Peyer's patch (tissue), 4 donors: ENCODE results near the gene PAPOLB. TPM values are rescaled to one million over a fixed set of nuclear protein-coding genes. Genes with fewer than 3 reads are reported as not detected.

ENCODE experiments used
- DNase-seq, 3 donors: peaks; one replicate each; pipeline ENCODE4 v3.0.0-alpha.2; 2017 to 2019
- H3K27ac ChIP-seq, 4 donors: fragments of 200-600 bp; sonication (generic); one replicate each; pipeline ENCODE4 v1.5.1; 2016 to 2019
- H3K27me3 ChIP-seq, 2 donors: fragments of 200-600 bp; sonication (generic); one replicate each; pipeline ENCODE4 v1.5.1; 2019
- H3K36me3 ChIP-seq, 3 donors: fragments of 200-600 bp; sonication (generic); one replicate each; pipeline ENCODE4 v1.5.1; 2016 to 2019
- H3K4me1 ChIP-seq, 4 donors: fragments of 200-600 bp; sonication (generic); one replicate each; pipeline ENCODE4 v1.5.1; 2016 to 2019
- H3K4me3 ChIP-seq, 4 donors: fragments of 200-600 bp; sonication (generic); 1 replicate in 3 of 4; 2 replicates in 1 of 4; pipeline ENCODE4 v1.5.1; 2016 to 2019; ENCODE audit warnings: mild to moderate bottlenecking in 1 of 4
- H3K9me3 ChIP-seq, 4 donors: fragments of 200-600 bp; sonication (generic); one replicate each; pipeline ENCODE4 v1.5.1; 2016 to 2019; ENCODE audit warnings: mild to moderate bottlenecking in 1 of 4
- POLR2A ChIP-seq, 2 donors: fragments of 450-650 bp; IDR thresholded peaks; one replicate each; pipeline ENCODE4 v1.5.1; 2017; ENCODE audit warnings: antibody characterized with exemption in 2 of 2, mild to moderate bottlenecking in 2 of 2, moderate library complexity in 2 of 2
- total RNA-seq, 4 donors: library from RNA; depleted of rRNA; stranded (reverse); fragments of >200 nt; gene quantifications; one replicate each; pipeline ENCODE4 v1.1.0, GENCODE V29; 2016
- TF ChIP-seq, protein P1 (sequence below), 6 experiments: fragments of 450-650 bp in 4 of 6; fragments of 200-600 bp in 2 of 6; sonication (generic) in 1 of 6; IDR thresholded peaks; one replicate each; pipeline ENCODE4 v1.5.1; 2017 to 2019; ENCODE audit warnings: antibody characterized with exemption in 6 of 6, mild to moderate bottlenecking in 3 of 6, moderate library complexity in 1 of 6

Gene PAPOLB
- total RNA-seq, 4 donors from 2014 or later: not detected

DNA sequence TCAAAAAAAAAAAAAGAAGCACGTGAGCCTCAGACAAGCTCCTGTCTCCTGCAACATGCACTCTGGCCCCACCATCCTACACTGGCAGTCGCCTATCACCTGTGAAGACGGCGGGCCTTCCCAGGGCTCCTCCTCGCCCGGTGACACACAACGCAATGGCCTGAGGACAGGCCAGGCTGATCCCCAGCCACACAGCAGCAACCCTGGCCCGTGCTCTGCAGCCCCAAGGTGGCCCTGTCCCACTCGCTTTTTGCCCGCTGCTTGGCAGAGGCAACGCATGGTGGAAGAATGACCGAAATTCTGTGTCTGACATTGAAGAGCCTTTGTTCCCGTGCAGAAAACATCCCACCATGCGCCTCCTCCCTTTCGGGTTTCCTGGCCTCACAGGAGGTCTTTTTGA lies 13.6 kb upstream of the PAPOLB start:
- no peaks in the 10 kb centered on the region for H3K9me3 ChIP-seq
- no peak overlapping the region for H3K27ac ChIP-seq
- H3K4me3 ChIP-seq: no peak overlapping the region
- DNase-seq: no peak
- H3K4me1 ChIP-seq: no peaks in the 10 kb centered on the region
- H3K36me3 ChIP-seq: no peaks in the 10 kb centered on the region
- TF ChIP-seq, protein P1, sequence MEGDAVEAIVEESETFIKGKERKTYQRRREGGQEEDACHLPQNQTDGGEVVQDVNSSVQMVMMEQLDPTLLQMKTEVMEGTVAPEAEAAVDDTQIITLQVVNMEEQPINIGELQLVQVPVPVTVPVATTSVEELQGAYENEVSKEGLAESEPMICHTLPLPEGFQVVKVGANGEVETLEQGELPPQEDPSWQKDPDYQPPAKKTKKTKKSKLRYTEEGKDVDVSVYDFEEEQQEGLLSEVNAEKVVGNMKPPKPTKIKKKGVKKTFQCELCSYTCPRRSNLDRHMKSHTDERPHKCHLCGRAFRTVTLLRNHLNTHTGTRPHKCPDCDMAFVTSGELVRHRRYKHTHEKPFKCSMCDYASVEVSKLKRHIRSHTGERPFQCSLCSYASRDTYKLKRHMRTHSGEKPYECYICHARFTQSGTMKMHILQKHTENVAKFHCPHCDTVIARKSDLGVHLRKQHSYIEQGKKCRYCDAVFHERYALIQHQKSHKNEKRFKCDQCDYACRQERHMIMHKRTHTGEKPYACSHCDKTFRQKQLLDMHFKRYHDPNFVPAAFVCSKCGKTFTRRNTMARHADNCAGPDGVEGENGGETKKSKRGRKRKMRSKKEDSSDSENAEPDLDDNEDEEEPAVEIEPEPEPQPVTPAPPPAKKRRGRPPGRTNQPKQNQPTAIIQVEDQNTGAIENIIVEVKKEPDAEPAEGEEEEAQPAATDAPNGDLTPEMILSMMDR (IDR thresholded peaks at IDR 0.05): no peak
- no peak for TF ChIP-seq POLR2A (IDR thresholded peaks at IDR 0.05)
- no peaks in the 10 kb centered on the region for H3K27me3 ChIP-seq

DNA sequence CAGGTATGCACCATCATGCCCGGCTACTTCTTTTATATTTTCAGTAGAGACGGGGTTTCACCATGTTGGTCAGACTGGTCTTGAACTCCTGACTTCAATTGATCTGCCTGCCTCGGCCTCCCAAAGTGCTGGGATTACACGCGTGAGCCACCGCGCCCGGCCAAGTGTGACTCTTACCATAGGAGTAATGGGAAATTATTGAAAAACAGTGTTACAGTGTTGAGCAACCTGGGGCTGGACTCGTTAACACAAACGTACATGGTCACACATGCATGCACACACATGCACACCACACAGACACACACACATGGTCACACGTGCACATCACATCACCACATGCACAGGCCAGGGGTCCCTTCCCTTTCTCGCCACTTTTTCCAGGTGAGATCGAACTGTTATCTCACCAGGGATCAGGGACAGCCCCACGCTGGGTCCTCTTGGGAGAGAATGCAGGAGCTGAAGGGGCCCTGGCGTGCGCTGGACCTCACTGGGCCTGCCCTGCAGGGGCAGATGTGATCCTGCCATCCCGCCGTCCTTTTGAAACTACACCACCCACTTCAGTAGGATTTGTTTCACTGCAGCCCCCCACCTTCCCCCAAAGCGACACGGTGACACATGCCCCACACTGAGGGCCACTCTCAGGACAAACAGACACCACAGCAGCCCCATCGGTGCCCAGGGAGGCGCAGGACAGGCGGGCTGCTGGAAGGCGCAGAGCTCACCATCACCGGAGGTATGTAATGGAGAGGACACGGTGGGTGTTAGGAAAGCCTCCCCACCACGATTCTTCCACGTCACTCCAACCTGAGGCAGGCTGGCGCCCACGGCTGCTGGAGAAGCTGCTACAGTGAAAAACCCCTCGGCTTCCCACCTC lies 11.5 kb upstream of the PAPOLB start:
- TF ChIP-seq, protein P1 (IDR thresholded peaks at IDR 0.05): no peak
- TF ChIP-seq POLR2A (IDR thresholded peaks at IDR 0.05): no peak
- H3K4me3 ChIP-seq: no peak overlapping the region
- no peak for DNase-seq
- H3K36me3 ChIP-seq: no peaks in the 10 kb centered on the region
- no peaks in the 10 kb centered on the region for H3K9me3 ChIP-seq
- H3K27ac ChIP-seq: no peak overlapping the region
- H3K4me1 ChIP-seq: no peaks in the 10 kb centered on the region
- no peaks in the 10 kb centered on the region for H3K27me3 ChIP-seq

DNA sequence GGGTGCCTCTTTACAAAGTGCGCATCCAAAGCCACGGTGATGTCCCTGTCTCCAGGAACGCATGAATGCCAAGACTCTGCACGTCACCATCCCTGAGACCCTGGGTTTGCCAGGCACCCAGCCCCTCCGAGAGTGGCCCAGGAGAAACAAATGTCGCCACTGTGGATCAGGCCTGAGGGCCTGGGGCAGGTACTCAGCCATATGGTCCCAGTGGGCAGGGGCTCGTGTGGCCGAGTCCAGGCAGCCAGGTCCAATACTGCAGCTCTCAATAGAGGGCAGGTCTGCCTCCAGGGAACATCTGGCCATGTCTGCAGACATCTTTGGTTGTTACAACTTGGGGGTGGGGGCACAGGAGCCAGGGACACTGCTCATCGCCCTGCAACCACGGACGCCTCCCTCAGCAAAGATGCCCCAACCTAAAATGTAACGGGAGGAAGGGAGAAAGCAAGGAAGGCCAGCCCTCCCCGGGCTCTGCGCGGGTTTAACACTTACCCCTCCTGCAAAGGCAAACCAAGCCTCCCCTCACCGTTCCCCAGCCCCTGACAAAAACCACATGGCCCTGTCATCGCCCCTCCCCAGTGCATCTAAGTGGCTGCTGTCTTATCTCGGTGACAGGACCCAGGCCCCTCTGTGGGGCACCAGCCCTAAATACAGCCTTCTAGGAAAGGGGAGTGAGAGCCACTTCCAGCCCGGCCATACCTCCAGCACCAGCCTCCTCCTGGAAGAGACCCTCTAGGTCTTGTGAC lies 10.3 kb upstream of the PAPOLB start:
- TF ChIP-seq, protein P1 (IDR thresholded peaks at IDR 0.05): no peak
- no peak for TF ChIP-seq POLR2A (IDR thresholded peaks at IDR 0.05)
- Histone ChIP-seq H3K36me3 (no peaks in the 10 kb centered on the region), H3K27ac (no peak overlapping the region), H3K4me1 (no peaks in the 10 kb centered on the region), H3K27me3 (no peaks in the 10 kb centered on the region), H3K4me3 (no peak overlapping the region), H3K9me3 (peaks cover 0 to 3% (median 0%) of the 10 kb centered on the region in 4 donors)
- DNase-seq: no peak

DNA sequence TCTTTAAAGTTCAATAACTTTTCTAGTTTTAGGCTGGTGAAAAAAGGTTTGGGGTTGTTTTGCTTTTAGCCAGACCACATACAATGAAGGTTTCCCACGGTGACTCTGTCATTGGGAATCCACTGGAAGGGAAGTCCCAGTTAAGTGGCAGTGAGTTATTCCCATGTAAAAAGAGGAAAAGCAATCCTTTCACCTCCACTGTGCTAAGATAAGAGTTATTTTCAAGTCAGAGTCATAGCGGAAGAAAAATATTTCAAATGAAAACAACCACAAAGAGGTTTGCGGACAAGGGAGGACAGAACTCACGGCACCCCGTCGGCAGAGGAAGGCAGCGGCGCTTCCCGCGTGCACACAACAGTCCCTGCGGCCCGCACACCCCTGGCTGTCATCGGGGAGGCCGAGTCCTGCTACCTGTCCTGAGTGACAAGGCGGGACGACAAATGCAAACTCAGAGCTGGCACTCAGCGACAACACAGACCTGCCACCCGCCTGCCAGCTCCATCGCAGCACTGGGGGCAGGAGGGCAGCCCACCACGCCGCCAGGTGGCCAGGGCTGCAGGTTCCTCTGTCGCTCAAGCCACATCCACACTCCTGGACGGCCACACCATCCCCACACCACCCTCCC lies 9.3 kb upstream of the PAPOLB start:
- peak in 1 of 3 donors; percentile 19 for DNase-seq
- Histone ChIP-seq H3K36me3 (no peaks in the 10 kb centered on the region), H3K27me3 (no peaks in the 10 kb centered on the region), H3K4me3 (no peak overlapping the region), H3K9me3 (peaks cover 0 to 3% (median 0%) of the 10 kb centered on the region in 4 donors), H3K27ac (no peak overlapping the region), H3K4me1 (no peaks in the 10 kb centered on the region)
- TF ChIP-seq, protein P1 (IDR thresholded peaks at IDR 0.05): no peak
- no peak for TF ChIP-seq POLR2A (IDR thresholded peaks at IDR 0.05)

DNA sequence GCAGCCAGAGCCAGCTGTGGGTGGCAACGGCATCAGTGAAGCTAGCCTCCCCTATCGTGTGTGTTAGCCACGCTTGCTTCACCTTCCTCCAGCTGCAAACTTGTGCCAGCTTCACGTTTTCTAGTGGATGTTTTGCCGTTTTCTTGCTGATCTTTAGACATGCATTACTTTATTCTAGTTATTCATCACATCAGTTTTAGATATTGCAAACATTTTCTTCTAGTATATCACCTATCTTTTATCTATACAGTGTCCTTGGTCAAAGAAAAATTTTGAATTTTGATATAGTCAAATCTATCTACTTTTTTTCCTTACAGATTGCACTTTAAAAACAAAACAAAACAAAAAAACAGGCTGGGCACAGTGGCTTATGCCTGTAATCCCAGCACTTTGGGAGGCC lies 6.7 kb upstream of the PAPOLB start:
- H3K27ac ChIP-seq: no peak overlapping the region
- TF ChIP-seq, protein P1 (IDR thresholded peaks at IDR 0.05): no peak
- TF ChIP-seq POLR2A (IDR thresholded peaks at IDR 0.05): no peak
- H3K27me3 ChIP-seq: no peaks in the 10 kb centered on the region
- H3K36me3 ChIP-seq: no peaks in the 10 kb centered on the region
- no peak overlapping the region for H3K4me3 ChIP-seq
- no peaks in the 10 kb centered on the region for H3K4me1 ChIP-seq
- DNase-seq: no peak
- peaks cover 0 to 3% (median 0%) of the 10 kb centered on the region in 4 donors for H3K9me3 ChIP-seq
